OCI-LY7 (cell line): Measurements from ENCODE around the gene SH3BGR.

ENCODE experiments used
- CTCF ChIP-seq: fragments of 200-600 bp; sonication (generic); conservative IDR thresholded peaks from 2 replicates; pipeline ENCODE4 v1.5.1; 2014; ENCODE audit warnings: mild to moderate bottlenecking, antibody characterized with exemption, low read length, moderate library complexity, mixed read lengths
- EZH2phosphoT487 ChIP-seq: fragments of 200-600 bp; sonication (generic); IDR thresholded peaks from 2 replicates; pipeline ENCODE4 v1.6.1; 2018; ENCODE audit warnings: low read depth, borderline replicate concordance, mild to moderate bottlenecking, mixed run types, antibody characterized with exemption, low read length, moderate library complexity, mixed read lengths

- TF ChIP-seq CTCF: no peak
- TF ChIP-seq EZH2phosphoT487: no peak
Measured at GRCh38 chr21:39454949-39455668, 3.3 kb downstream of the SH3BGR start.
